ENCODE results near the gene TAF5L. TPM values are rescaled to one million over a fixed set of nuclear protein-coding genes. Genes with fewer than 3 reads are reported as not detected.

Gene TAF5L
- total RNA-seq, 6 donors from 2014 or later: 11.0 to 25.5 (median 19.6) TPM

DNA sequence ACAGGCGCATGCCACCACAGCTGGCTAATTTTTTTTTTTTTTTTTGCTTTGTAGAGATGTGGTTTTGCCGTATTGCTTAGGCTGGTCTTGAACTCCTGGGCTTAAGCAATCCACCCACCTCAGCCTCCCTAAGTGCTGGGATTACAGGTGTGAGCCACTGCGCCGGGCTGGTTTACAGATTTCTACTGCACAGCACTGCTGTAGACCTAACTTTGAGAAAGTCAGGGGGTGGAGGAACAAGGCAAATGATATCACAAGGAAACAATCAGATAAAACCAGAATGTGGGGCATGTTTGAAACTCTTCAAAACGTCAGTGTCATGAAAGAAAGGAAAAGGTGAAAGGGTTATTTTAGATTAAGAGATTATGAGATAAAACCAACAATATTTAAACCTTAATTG is 45.4 kb upstream of the TAF5L start:
- H3K4me3 ChIP-seq: no peak overlapping the region
- H3K4me1 ChIP-seq: no peaks in the 10 kb centered on the region
- no peak for TF ChIP-seq POLR2A (IDR thresholded peaks at IDR 0.05)
- TF ChIP-seq, protein P1, sequence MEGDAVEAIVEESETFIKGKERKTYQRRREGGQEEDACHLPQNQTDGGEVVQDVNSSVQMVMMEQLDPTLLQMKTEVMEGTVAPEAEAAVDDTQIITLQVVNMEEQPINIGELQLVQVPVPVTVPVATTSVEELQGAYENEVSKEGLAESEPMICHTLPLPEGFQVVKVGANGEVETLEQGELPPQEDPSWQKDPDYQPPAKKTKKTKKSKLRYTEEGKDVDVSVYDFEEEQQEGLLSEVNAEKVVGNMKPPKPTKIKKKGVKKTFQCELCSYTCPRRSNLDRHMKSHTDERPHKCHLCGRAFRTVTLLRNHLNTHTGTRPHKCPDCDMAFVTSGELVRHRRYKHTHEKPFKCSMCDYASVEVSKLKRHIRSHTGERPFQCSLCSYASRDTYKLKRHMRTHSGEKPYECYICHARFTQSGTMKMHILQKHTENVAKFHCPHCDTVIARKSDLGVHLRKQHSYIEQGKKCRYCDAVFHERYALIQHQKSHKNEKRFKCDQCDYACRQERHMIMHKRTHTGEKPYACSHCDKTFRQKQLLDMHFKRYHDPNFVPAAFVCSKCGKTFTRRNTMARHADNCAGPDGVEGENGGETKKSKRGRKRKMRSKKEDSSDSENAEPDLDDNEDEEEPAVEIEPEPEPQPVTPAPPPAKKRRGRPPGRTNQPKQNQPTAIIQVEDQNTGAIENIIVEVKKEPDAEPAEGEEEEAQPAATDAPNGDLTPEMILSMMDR (IDR thresholded peaks at IDR 0.05): no peak
- no peak for TF ChIP-seq EP300 (IDR thresholded peaks at IDR 0.05)
- no peak for TF ChIP-seq POLR2AphosphoS5 (IDR thresholded peaks at IDR 0.05)
- H3K27me3 ChIP-seq: no peaks in the 10 kb centered on the region
- H3K27ac ChIP-seq: no peak overlapping the region
- ATAC-seq (ENCODE audit: low FRiP score in 2 of 2) (no peak), DNase-seq (no peak)
- H3K9me3 ChIP-seq: no peaks in the 10 kb centered on the region
- 78 to 82% methylated on average over 5 of the region's 5 CpGs for WGBS, 2 donors
- no peaks in the 10 kb centered on the region for H3K36me3 ChIP-seq

DNA sequence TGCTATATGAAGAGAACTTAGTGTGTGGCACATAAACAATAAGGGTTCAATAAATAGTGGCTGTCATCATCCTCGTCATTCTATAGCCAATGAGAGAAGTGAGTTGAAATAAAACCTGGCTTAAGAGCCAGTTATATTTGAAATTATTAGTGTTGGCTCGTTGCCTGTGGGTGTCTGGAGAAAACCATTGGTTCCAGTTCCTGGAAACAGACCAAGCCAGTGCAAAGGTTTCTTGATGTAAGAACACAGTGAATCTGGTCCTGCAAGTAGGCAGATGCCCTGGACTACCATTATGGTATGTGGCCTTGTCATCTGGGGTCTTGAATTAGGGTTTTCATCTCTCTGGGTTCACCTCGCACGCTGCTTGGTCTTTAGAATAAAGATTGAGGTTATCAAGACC is 43.4 kb upstream of the TAF5L start:
- Histone ChIP-seq H3K4me3 (no peak overlapping the region), H3K4me1 (peaks cover 0 to 5% (median 2%) of the 10 kb centered on the region in 4 donors), H3K27ac (no peak overlapping the region), H3K9me3 (no peaks in the 10 kb centered on the region), H3K36me3 (no peaks in the 10 kb centered on the region), H3K27me3 (no peaks in the 10 kb centered on the region)
- 89 to 95% methylated on average over 4 of the region's 4 CpGs for WGBS, 2 donors
- no peak for ATAC-seq (ENCODE audit: low FRiP score in 2 of 2)
- DNase-seq: no peak
- TF ChIP-seq POLR2AphosphoS5 (IDR thresholded peaks at IDR 0.05) (no peak), EP300 (IDR thresholded peaks at IDR 0.05) (no peak), POLR2A (IDR thresholded peaks at IDR 0.05) (no peak)
- TF ChIP-seq, protein P1 (IDR thresholded peaks at IDR 0.05): no peak

DNA sequence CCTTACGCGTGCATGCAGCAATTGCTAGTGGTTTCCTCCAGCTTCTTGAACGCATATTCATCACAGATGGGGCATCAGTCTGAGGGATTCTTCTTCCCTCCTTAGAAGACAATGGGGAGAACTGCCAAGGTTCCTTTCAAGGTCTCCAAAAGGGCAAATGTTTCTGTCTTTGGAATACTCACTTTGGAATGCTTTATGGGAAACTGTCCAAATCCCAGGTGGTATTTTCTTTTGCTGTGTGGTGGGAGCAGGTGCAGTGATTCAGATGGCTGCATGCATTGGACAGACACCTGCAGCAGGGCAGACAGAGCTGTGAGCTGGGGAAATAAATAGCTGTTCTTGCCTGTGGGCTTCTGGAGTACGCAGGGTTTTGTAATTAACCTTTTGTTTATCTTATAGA is 40.7 kb upstream of the TAF5L start:
- H3K4me3 ChIP-seq: no peak overlapping the region
- TF ChIP-seq POLR2A (IDR thresholded peaks at IDR 0.05): no peak
- TF ChIP-seq EP300 (IDR thresholded peaks at IDR 0.05): no peak
- TF ChIP-seq, protein P1 (IDR thresholded peaks at IDR 0.05): no peak
- no peak for TF ChIP-seq POLR2AphosphoS5 (IDR thresholded peaks at IDR 0.05)
- no peaks in the 10 kb centered on the region for H3K27me3 ChIP-seq
- ATAC-seq (ENCODE audit: low FRiP score in 2 of 2) (no peak), DNase-seq (no peak)
- H3K27ac ChIP-seq: no peak overlapping the region
- peaks cover 0 to 15% (median 12%) of the 10 kb centered on the region in 4 donors for H3K4me1 ChIP-seq
- WGBS, 2 donors: 89 to 95% methylated on average over 3 to 4 of the region's 4 CpGs
- no peaks in the 10 kb centered on the region for H3K9me3 ChIP-seq
- H3K36me3 ChIP-seq: no peaks in the 10 kb centered on the region

DNA sequence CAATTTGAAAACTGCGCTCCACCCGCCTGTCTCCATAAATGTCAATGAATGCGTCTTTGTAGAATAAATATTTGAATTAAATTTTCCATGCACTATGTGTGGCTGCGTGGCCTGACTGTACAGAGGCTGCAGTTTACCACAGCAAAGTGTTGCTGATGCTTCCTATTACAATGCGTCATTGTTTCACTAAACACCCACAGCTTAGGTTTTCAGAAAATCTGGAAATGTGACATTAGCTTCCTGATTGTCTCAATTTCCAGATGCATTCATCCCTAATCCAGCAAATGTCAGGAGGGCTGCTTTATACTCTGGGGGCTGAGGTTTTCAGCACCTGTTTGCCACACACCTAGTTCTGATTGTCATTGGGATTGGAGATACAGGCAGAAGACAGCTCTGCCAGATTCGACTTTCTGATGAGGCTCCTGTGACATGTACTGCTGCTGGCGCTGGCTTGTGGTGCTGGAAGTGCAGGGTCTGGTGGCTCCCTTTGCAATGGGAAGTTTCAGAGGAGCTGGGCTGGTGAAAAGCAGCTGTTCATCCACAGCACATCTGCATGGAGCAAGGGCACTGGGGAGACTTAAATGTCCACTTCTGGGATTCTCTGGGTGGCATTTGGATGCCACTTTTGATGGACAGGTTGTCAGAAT is 40.1 kb upstream of the TAF5L start:
- WGBS, 2 donors: 92 to 94% methylated on average over 5 to 7 of the region's 7 CpGs
- no peak overlapping the region for H3K4me3 ChIP-seq
- H3K4me1 ChIP-seq: peaks cover 2 to 19% (median 15%) of the 10 kb centered on the region in 4 donors
- no peaks in the 10 kb centered on the region for H3K9me3 ChIP-seq
- H3K27me3 ChIP-seq: no peaks in the 10 kb centered on the region
- peaks cover 0 to 2% (median under 1%) of the 10 kb centered on the region in 4 donors for H3K36me3 ChIP-seq
- H3K27ac ChIP-seq: no peak overlapping the region
- TF ChIP-seq EP300 (IDR thresholded peaks at IDR 0.05) (no peak), POLR2AphosphoS5 (IDR thresholded peaks at IDR 0.05) (no peak)
- TF ChIP-seq, protein P1 (IDR thresholded peaks at IDR 0.05): no peak
- DNase-seq (no peak), ATAC-seq (ENCODE audit: low FRiP score in 2 of 2) (no peak)

DNA sequence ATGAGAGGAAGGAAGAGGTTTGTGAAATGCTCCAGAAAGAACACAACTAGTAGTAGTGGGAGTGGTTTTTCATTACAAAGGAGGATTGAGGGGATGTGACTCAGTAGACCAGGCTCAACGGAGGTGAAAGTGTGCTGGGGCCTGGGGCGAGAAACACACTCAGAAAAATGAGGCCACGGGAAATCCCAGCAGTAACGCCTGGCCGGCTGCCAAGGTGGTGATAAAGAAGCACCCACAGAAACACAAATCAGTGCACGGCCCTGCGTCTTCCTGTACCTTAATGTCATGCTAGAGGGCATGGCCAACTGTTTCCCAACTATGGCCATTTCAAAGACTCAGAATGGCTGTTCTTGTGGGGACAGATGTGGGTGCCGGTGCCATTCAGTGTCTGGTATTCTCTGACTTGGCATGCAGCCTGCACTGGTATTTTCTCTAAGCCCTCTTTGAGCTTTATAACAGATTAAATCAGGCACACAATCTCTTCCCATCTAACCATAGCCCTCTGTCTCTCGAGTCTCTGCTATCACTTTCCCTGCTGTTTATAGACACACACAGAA is 38.3 kb upstream of the TAF5L start:
- H3K4me1 ChIP-seq: peaks cover 2 to 19% (median 15%) of the 10 kb centered on the region in 4 donors
- no peak for TF ChIP-seq POLR2A (IDR thresholded peaks at IDR 0.05)
- TF ChIP-seq POLR2AphosphoS5 (IDR thresholded peaks at IDR 0.05): peak in 1 of 2 donors; percentile 15
- ATAC-seq (ENCODE audit: low FRiP score in 2 of 2): no peak
- H3K4me3 ChIP-seq: no peak overlapping the region
- no peaks in the 10 kb centered on the region for H3K9me3 ChIP-seq
- peak overlapping the region in 1 of 4 donors; percentile 45 for H3K27ac ChIP-seq
- WGBS, 2 donors: 42 to 52% methylated on average over 9 of the region's 9 CpGs
- peak in 1 of 2 donors; percentile 36 for DNase-seq
- no peaks in the 10 kb centered on the region for H3K27me3 ChIP-seq
- H3K36me3 ChIP-seq: peaks cover 0 to 17% (median 7%) of the 10 kb centered on the region in 4 donors
